Esophagus (tissue), 2 donors: ENCODE measurements around the gene IFIT1B. TPM values are rescaled to one million over a fixed set of nuclear protein-coding genes. Genes with fewer than 3 reads are reported as not detected.
A peak's percentile ranks its signal among the peaks of the same experiment; 100 is the strongest.
"Not testable (repeated sequence)": the region's sequence is repeated elsewhere in the genome, so short reads cannot be mapped to it uniquely, and the experiment has no call there.

ENCODE experiments used
- H3K27ac ChIP-seq, 2 donors: one replicate each; pipeline ENCODE4 v1.5.1; 2013; ENCODE audit warnings: low read depth in 2 of 2, mild to moderate bottlenecking in 2 of 2, inconsistent platforms in 1 of 2, low read length in 1 of 2, moderate library complexity in 1 of 2
- H3K27me3 ChIP-seq, 2 donors: one replicate each; pipeline ENCODE4 v1.6.1; 2013; ENCODE audit warnings: low read length in 2 of 2, control low read depth in 1 of 2, mild to moderate bottlenecking in 1 of 2; ENCODE audit not compliant: insufficient read depth in 2 of 2, control insufficient read depth in 1 of 2
- H3K36me3 ChIP-seq, 2 donors: one replicate each; pipeline ENCODE4 v1.6.1; 2013; ENCODE audit warnings: low read length in 1 of 2; ENCODE audit not compliant: control insufficient read depth in 2 of 2, insufficient read depth in 2 of 2
- H3K4me1 ChIP-seq, 2 donors: one replicate each; pipeline ENCODE4 v1.6.1; 2013; ENCODE audit warnings: low read length in 1 of 2; ENCODE audit not compliant: control insufficient read depth in 2 of 2, insufficient read depth in 2 of 2
- H3K4me3 ChIP-seq, 2 donors: one replicate each; pipeline ENCODE4 v1.5.1; 2013; ENCODE audit warnings: low read length in 2 of 2, mild to moderate bottlenecking in 2 of 2, low read depth in 1 of 2, moderate library complexity in 1 of 2
- H3K9me3 ChIP-seq, 2 donors: one replicate each; pipeline ENCODE4 v1.6.1; 2013; ENCODE audit warnings: mild to moderate bottlenecking in 2 of 2, low read depth in 1 of 2, low read length in 1 of 2, moderate library complexity in 1 of 2; ENCODE audit not compliant: control insufficient read depth in 2 of 2, insufficient read depth in 1 of 2
- WGBS, 2 donors: extraction: QIAGEN DNeasy Blood & Tissue Kit; methylation state at CpG; one replicate each; pipeline ENCODE4 v1.1.7; 2013; 5-methylcytosine and 5-hydroxymethylcytosine counted together
- polyA plus RNA-seq, 2 donors: library from polyadenylated mRNA; stranded (reverse); fragments of 200-250 nt; gene quantifications; one replicate each; pipeline ENCODE4 v1.2.3, GENCODE V29; 2013
- donor health status: healthy with polysubstance abuse.
- donor health status: Bipolar disorder and iron deficiency.

The IFIT1B gene
- polyA plus RNA-seq, 2 donors, result not detected

GRCh38 chr10:89347701-89348457, 30.0 kb upstream of the IFIT1B start:
- H3K27me3 ChIP-seq, result no peaks in the 10 kb centered on the region
- no peak overlapping the region for H3K4me3 ChIP-seq
- H3K9me3 ChIP-seq, result no peaks in the 10 kb centered on the region
- no peaks in the 10 kb centered on the region for H3K36me3 ChIP-seq
- H3K4me1 ChIP-seq, result peaks cover 2% of the 10 kb centered on the region in 2 donors
- 77 to 78% methylated on average over 7 of the region's 7 CpGs for WGBS, 2 donors
- no peak overlapping the region for H3K27ac ChIP-seq

DNA sequence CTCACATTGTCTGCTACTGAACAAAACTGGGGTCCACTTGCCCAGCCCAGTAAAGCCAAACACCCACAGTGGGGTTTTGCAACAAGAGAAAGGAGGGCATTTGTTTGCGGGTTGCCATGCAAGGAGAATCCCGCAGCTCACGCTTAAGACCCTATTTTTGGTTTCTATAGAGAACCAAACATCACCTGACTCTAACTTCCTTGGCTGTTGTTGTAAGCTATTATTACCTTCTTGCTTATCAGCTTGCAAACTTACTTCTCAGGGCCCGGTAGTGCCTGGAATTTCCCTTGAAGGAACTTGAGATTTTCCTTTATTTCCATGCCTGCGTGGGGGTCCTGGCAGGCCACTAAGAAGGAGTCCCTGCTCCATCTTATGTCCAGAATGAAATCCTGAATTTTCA, 29.4 kb upstream of the IFIT1B start:
- Histone ChIP-seq H3K4me1 (peaks cover 2% of the 10 kb centered on the region in 2 donors), H3K9me3 (no peaks in the 10 kb centered on the region), H3K27me3 (no peaks in the 10 kb centered on the region), H3K27ac (no peak overlapping the region), H3K4me3 (no peak overlapping the region), H3K36me3 (no peaks in the 10 kb centered on the region)
- 85 to 88% methylated on average over 5 of the region's 5 CpGs for WGBS, 2 donors

DNA sequence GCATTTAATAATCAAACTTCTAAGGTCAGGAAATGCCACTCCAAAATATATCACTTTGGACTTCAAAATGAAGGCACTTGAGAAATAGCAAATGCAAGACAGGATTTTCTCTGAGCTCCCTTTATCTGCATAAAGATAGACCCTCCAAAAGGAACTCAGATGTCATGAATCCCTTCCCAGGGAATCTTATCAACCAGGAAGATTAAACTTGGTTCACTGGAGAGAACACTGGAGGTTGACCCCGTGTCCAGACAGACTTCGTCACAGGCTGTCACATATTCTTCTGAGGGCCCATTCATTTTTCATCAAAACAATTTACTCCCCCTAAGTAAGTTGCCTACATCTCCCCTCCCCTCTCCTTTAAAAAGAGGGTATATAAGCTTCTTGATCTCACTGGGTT, 28.9 kb upstream of the IFIT1B start:
- Histone ChIP-seq H3K36me3 (no peaks in the 10 kb centered on the region), H3K27me3 (no peaks in the 10 kb centered on the region), H3K9me3 (no peaks in the 10 kb centered on the region), H3K4me1 (peaks cover 2% of the 10 kb centered on the region in 2 donors), H3K4me3 (no peak overlapping the region), H3K27ac (no peak overlapping the region)
- WGBS, 2 donors, result 71 to 86% methylated on average over 2 of the region's 2 CpGs

DNA sequence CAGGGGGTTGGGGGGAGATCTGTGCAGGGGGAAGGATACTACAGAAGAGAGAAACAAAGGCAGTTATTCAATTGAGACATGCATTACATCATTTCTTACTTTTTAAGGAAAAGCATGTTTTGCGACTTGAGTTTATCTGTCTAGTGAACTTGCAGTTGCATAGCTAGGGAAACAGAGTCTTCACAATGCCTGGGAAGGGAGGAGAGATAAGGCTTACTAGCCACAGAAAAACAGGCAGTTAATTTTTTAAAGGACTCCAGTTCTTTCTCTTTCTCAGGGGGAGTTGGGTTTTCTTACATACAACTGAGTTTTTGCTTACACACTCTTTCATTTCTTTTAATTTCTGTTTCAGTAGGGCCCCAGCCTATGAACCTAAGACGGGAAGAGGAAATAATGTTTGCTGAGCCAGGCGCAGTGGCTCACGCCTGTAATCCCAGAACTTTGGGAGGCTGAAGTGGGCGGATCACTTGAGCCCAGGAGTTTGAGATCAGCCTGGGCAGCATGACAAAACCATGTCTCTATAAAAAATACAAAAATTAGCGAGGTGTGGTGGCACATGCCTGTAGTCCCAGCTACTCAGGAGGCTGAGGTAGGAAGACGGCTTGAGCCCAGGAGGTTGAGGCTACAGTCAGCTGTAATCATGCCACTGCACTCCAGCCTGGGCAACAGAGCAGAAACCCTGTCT, 27.1 kb upstream of the IFIT1B start:
- H3K4me1 ChIP-seq, H3K9me3 ChIP-seq, H3K36me3 ChIP-seq, H3K27me3 ChIP-seq, H3K4me3 ChIP-seq: not testable (repeated sequence)
- peak overlapping the region; percentile 67 to 71 for H3K27ac ChIP-seq
- 26 to 28% methylated on average over 7 of the region's 7 CpGs for WGBS, 2 donors

DNA sequence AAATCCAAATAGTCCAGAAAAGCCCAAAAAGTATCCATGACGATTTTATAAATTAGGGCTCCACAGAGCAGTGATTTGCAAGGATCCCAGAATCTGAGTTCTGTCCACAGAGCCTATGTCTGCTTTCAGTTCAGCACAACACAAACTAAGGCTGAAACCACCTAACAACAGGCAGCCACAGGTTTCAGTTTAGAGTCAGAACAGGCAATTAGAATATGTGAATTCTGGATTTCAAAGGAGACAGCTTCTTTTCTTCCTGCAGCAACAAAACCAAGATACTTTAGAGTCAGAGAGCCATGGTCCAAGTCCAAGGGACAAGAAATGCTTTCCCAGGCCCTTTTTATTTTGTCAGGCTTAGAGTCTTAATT, 26.5 kb upstream of the IFIT1B start:
- H3K4me3 ChIP-seq, result no peak overlapping the region
- no peaks in the 10 kb centered on the region for H3K36me3 ChIP-seq
- 34 to 44% methylated on average over 1 of the region's 1 CpG for WGBS, 2 donors
- no peaks in the 10 kb centered on the region for H3K9me3 ChIP-seq
- peak overlapping the region in 1 of 2 donors; percentile 67 for H3K27ac ChIP-seq
- H3K4me1 ChIP-seq, result peaks cover 2% of the 10 kb centered on the region in 2 donors
- no peaks in the 10 kb centered on the region for H3K27me3 ChIP-seq

DNA sequence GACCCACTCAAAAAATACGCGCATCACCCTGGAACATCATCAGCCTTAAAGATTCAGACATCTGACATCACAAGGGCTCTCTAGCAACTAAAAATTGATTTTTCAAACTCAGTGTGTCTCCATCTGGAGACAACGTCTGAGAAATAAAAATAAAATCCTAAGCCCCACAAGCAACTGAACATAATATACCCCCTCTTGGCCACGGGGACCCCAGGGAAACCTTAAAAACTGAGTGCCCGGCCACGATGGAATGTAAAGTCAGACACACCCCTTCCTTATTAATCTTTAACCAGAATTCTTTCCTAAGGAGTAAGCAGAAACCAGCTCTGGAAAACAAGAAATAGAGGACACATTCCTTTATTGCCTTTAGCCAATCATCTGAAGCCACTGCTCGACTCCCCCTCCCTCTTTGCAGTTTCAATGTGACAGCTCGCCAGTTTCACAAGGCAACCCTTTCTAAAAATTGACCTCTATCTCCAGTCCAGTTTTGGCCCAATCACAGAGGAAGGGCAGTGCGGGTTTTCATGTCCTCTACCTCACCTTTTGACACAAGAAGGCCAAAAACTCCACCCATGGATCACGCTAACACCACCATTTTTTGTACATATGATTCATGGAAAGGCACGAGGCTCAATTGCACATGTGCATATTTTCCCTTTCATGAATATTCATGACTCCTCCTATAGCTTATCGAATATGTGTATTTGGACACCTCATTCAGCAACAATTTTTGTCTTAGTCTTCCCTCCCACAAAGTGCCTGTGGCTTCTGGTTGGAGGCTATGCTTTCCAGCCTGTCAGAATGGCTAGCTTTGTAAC, 25.9 kb upstream of the IFIT1B start:
- Histone ChIP-seq H3K4me3 (no peak overlapping the region), H3K27ac (peak overlapping the region; percentile 55 to 67), H3K4me1 (peaks cover 0 to 2% of the 10 kb centered on the region in 2 donors), H3K9me3 (no peaks in the 10 kb centered on the region), H3K36me3 (no peaks in the 10 kb centered on the region), H3K27me3 (no peaks in the 10 kb centered on the region)
- 39 to 53% methylated on average over 12 of the region's 12 CpGs for WGBS, 2 donors

- Histone ChIP-seq H3K36me3 (no peaks in the 10 kb centered on the region), H3K4me3 (no peak overlapping the region), H3K9me3 (no peaks in the 10 kb centered on the region), H3K27ac (no peak overlapping the region), H3K4me1 (peaks cover 0 to under 1% of the 10 kb centered on the region in 2 donors), H3K27me3 (no peaks in the 10 kb centered on the region)
- 91 to 95% methylated on average over 4 of the region's 4 CpGs for WGBS, 2 donors
Measured at GRCh38 chr10:89352802-89353201, 25.1 kb upstream of the IFIT1B start.

DNA sequence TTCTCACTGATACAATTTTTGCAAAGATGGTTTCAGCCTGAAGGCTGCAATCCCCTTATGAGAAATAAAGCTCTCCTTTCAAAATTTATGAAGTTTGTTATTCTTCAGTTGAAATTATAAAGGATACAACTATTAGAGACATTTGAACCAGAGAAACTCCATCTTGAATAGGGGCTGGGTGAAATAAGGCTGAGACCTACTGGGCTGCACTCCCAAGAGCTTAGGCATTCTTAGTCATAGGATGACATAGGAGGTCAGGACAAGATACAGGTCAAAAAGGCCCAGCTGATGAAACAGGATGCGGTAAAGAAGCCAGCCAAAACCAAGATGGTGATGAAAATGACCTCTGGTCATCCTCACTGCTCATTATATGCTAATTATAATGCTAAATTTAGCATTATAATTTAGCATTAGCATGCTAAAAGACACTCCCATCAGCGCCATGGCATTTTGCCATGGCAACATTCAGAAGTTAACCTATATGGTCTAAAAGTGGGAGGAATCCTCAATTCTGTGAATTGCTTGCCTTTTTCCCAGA, 22.4 kb upstream of the IFIT1B start:
- no peaks in the 10 kb centered on the region for H3K4me1 ChIP-seq
- WGBS, 2 donors, result 91 to 94% methylated on average over 2 of the region's 2 CpGs
- H3K27ac ChIP-seq, result no peak overlapping the region
- H3K36me3 ChIP-seq, result no peaks in the 10 kb centered on the region
- H3K9me3 ChIP-seq, result no peaks in the 10 kb centered on the region
- no peak overlapping the region for H3K4me3 ChIP-seq
- H3K27me3 ChIP-seq, result no peaks in the 10 kb centered on the region

DNA sequence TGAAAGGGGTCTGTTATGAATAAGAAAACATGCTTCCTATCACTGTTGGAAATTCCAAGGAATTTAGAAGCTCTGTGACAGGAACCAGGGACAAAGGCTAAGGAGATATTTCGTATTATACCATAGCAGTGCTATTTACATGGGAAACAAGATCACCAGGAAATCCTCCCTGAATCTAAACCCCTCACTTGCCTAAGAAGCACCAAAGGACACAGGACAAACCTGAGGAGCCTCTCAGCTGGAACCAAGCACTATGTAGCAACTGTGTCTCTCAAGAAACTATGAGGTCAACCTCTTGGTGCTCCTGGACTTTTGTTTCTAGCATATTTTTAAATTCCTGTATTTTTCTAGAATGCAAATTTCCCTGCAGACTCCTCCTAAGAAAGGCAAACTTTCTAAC, 20.8 kb upstream of the IFIT1B start:
- Histone ChIP-seq H3K36me3 (no peaks in the 10 kb centered on the region), H3K27ac (no peak overlapping the region), H3K27me3 (no peaks in the 10 kb centered on the region), H3K9me3 (no peaks in the 10 kb centered on the region), H3K4me3 (no peak overlapping the region), H3K4me1 (no peaks in the 10 kb centered on the region)
- WGBS, 2 donors, result 65 to 83% methylated on average over 1 of the region's 1 CpG
